Chondrocyte (in vitro differentiated cells): ENCODE results near the gene HHAT. TPM values are rescaled to one million over a fixed set of nuclear protein-coding genes. Genes with fewer than 3 reads are reported as not detected.

Source experiments
- DNase-seq: peaks from one replicate; pipeline ENCODE4 v3.0.0; 2021; ENCODE audit warnings: mixed read lengths, low spot score
- H3K27ac Mint-ChIP-seq: one replicate; pipeline ENCODE4 v1.8.0; 2021; ENCODE audit warnings: mild to moderate bottlenecking, moderate library complexity, mixed read lengths; ENCODE audit not compliant: unreplicated experiment
- H3K27me3 Mint-ChIP-seq: 2 replicates; pipeline ENCODE4 v1.8.0; 2021; ENCODE audit warnings: low read depth, mixed read lengths
- H3K36me3 Mint-ChIP-seq: 2 replicates; pipeline ENCODE4 v1.8.0; 2021; ENCODE audit warnings: low read depth, mixed read lengths
- H3K4me1 Mint-ChIP-seq: 2 replicates; pipeline ENCODE4 v1.8.0; 2021; ENCODE audit warnings: low read depth, mild to moderate bottlenecking, mixed read lengths
- H3K4me3 Mint-ChIP-seq: one replicate; pipeline ENCODE4 v1.8.0; 2021; ENCODE audit warnings: mild to moderate bottlenecking, moderate library complexity, mixed read lengths; ENCODE audit not compliant: unreplicated experiment
- H3K9me3 Mint-ChIP-seq: 2 replicates; pipeline ENCODE4 v1.8.0; 2021; ENCODE audit warnings: low read depth, mixed read lengths
- total RNA-seq: library from RNA; stranded (reverse); gene quantifications from 3 replicates; pipeline ENCODE4 v1.2.1, GENCODE V29; 2021
- TF ChIP-seq, protein P1 (sequence below): fragments of 200-600 bp; sonication (generic); IDR thresholded peaks from 2 replicates; pipeline ENCODE4 v1.5.0; 2021; ENCODE audit warnings: antibody characterized with exemption, mild to moderate bottlenecking, moderate library complexity

Gene HHAT
- total RNA-seq, 1 donor from 2014 or later: 6.4 TPM

DNA sequence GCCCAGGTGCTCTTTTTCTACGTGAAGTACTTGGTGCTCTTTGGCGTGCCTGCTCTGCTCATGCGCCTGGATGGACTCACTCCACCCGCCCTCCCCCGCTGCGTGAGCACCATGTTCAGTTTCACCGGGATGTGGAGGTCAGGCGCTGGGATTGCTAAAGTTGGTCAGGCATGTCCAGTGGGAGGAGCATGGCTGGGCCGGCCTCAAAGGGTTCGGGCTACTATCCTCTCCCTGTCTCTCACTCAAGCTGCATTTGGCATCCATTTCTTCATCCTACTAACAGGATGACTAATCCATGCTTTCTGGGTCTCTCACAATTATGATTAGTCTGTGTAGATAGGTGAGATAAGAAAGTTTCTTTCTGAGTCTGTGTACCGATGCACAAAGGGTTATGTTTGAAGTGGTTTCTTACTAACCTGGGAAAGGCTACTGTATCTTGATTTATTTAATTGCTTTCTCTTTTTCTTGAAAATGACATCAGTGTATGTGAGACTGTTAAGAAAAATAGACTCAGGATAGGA is 135.9 kb downstream of the HHAT start:
- Mint-ChIP-seq H3K4me3 (no peak overlapping the region), H3K4me1 (no peaks in the 10 kb centered on the region), H3K9me3 (no peaks in the 10 kb centered on the region), H3K27me3 (no peaks in the 10 kb centered on the region), H3K27ac (no peak overlapping the region), H3K36me3 (peaks cover 2% of the 10 kb centered on the region)
- no peak for DNase-seq
- TF ChIP-seq, protein P1, sequence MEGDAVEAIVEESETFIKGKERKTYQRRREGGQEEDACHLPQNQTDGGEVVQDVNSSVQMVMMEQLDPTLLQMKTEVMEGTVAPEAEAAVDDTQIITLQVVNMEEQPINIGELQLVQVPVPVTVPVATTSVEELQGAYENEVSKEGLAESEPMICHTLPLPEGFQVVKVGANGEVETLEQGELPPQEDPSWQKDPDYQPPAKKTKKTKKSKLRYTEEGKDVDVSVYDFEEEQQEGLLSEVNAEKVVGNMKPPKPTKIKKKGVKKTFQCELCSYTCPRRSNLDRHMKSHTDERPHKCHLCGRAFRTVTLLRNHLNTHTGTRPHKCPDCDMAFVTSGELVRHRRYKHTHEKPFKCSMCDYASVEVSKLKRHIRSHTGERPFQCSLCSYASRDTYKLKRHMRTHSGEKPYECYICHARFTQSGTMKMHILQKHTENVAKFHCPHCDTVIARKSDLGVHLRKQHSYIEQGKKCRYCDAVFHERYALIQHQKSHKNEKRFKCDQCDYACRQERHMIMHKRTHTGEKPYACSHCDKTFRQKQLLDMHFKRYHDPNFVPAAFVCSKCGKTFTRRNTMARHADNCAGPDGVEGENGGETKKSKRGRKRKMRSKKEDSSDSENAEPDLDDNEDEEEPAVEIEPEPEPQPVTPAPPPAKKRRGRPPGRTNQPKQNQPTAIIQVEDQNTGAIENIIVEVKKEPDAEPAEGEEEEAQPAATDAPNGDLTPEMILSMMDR: no peak

DNA sequence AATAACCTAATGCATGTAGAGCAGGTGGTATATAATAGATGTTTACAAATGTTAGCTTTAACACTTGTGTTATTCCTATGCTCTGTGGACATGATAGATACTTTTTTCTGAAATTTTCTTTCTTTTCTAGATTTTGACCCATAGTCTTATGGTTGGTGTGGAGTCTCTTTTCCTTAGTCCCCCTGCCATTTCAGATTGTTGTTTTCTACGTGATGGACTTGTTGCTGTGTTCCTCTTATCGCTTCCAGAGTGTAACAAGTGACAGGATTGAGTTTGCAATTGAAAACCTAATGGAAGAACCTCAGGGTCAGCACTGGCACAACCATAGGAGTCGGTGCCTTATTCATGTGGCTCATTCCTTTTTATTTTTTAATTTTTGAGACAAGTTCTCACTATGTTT is 136.4 kb downstream of the HHAT start:
- peaks cover 2% of the 10 kb centered on the region for H3K36me3 Mint-ChIP-seq
- TF ChIP-seq, protein P1: no peak
- no peak overlapping the region for H3K4me3 Mint-ChIP-seq
- no peaks in the 10 kb centered on the region for H3K9me3 Mint-ChIP-seq
- H3K27me3 Mint-ChIP-seq: no peaks in the 10 kb centered on the region
- H3K27ac Mint-ChIP-seq: no peak overlapping the region
- no peak for DNase-seq
- H3K4me1 Mint-ChIP-seq: no peaks in the 10 kb centered on the region

DNA sequence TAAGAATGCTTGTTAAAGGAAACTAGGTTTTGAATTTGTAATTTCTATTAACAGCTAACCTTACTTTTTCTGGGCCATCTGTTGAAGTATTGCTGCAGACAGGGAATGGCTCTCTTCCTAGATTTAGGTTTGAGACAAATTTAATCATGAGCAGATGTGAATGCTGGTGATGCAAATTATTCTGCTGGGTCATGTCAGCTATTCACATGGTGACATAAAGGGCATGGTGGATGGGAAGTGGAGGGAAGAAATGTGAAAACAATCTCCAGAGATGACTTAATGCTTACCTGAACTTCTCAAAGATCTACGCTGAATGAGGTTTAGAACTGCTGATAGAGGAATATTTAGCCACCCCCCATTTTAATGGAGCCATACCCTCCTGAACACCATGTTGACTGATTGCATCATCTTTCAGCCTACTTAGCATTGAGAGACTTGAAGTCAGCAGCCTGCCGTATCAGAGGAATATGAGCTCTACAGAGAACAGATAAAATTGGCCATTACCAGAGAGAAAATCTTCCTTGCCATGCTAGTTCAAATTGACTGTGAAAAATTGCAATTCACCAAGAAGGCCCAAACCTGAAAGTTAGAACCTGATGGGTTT is 138.8 kb downstream of the HHAT start:
- TF ChIP-seq, protein P1: no peak
- Mint-ChIP-seq H3K27ac (no peak overlapping the region), H3K36me3 (peaks cover 2% of the 10 kb centered on the region), H3K9me3 (no peaks in the 10 kb centered on the region), H3K4me3 (no peak overlapping the region), H3K27me3 (no peaks in the 10 kb centered on the region), H3K4me1 (no peaks in the 10 kb centered on the region)
- no peak for DNase-seq

DNA sequence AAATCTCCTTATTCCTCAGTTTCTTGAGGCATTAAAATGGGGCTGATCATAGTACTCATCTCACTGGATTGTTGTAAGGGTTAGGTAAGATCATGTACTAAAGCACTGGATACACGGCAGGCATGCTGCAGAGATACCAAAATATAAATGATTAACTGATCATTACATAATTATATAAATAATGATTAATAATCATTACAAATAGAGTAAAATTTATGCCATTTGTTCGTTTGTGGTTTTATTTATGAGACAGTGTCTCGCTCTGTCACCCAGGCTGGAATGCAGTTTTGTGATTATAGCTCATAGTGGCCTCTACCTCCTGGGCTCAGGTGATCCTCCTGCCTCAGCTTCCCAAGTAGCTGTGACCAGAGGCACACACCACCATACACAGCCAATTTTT is 140.7 kb downstream of the HHAT start:
- no peak overlapping the region for H3K4me3 Mint-ChIP-seq
- H3K36me3 Mint-ChIP-seq: peaks cover 2% of the 10 kb centered on the region
- H3K27me3 Mint-ChIP-seq: no peaks in the 10 kb centered on the region
- TF ChIP-seq, protein P1: no peak
- H3K27ac Mint-ChIP-seq: no peak overlapping the region
- H3K4me1 Mint-ChIP-seq: no peaks in the 10 kb centered on the region
- no peaks in the 10 kb centered on the region for H3K9me3 Mint-ChIP-seq
- no peak for DNase-seq

DNA sequence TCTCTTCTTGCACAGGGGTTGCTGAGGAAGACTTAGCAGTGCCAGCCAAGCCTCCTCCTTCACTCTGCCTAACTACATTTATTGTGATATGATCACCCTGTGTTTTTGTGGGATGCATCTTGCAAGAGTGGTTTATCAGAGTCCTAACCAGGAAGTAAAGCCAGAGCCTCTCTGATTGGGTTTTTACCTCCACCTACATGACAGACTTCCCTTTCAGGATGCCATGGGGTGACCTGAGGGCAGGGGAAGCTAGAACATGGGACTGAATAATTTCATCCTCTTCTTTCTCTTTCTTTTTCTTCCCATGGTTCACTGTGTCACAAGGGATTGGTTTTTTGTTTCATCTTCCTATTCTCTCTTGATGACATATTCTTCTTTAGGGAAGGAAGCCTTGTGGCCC is 146.6 kb downstream of the HHAT start:
- TF ChIP-seq, protein P1: no peak
- H3K27me3 Mint-ChIP-seq: no peaks in the 10 kb centered on the region
- H3K4me3 Mint-ChIP-seq: no peak overlapping the region
- DNase-seq: no peak
- H3K36me3 Mint-ChIP-seq: peaks cover 2% of the 10 kb centered on the region
- H3K4me1 Mint-ChIP-seq: peaks cover 14% of the 10 kb centered on the region
- H3K9me3 Mint-ChIP-seq: peaks cover 12% of the 10 kb centered on the region
- H3K27ac Mint-ChIP-seq: no peak overlapping the region
